ENCODE data around the gene KDR. TPM values are rescaled to one million over a fixed set of nuclear protein-coding genes. Genes with fewer than 3 reads are reported as not detected.

Gene KDR
- total and polyA plus RNA-seq, 12 donors = 9.3 to 45.7 (median 23.4) TPM

DNA sequence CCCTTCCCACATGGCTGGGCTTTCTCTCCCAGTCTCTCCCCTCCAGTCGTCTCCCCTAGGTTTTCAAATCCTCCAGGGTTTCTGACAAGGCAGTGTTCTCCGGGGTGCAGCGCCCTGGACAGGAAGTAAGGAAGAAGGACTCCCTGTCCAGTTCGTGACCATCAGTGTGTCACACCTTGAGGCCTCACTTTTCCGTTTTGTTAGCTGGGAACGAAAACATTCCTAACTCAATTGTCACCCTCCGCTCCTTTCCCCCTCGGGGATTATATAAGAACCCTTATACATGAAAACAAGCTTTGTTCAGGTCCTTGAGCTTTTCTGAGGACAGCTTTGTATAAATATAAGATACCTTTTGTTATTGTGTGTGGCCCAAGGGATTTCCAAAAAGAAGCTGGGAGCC, 92.1 kb downstream of the KDR start:
- peak overlapping the region in 6 of 10 donors; percentile 11 to 66 (median 52) for H3K27ac ChIP-seq
- no peak overlapping the region for H3K4me3 ChIP-seq
- H3K9me3 ChIP-seq = no peaks in the 10 kb centered on the region
- intact Hi-C loops (cut with DNase I) = loop anchor here in 1 of 10 donors (5.0 kb wide), 1 partner anchor 44 kb away; no protein-coding TSS in a partner anchor
- TF ChIP-seq, protein P1, sequence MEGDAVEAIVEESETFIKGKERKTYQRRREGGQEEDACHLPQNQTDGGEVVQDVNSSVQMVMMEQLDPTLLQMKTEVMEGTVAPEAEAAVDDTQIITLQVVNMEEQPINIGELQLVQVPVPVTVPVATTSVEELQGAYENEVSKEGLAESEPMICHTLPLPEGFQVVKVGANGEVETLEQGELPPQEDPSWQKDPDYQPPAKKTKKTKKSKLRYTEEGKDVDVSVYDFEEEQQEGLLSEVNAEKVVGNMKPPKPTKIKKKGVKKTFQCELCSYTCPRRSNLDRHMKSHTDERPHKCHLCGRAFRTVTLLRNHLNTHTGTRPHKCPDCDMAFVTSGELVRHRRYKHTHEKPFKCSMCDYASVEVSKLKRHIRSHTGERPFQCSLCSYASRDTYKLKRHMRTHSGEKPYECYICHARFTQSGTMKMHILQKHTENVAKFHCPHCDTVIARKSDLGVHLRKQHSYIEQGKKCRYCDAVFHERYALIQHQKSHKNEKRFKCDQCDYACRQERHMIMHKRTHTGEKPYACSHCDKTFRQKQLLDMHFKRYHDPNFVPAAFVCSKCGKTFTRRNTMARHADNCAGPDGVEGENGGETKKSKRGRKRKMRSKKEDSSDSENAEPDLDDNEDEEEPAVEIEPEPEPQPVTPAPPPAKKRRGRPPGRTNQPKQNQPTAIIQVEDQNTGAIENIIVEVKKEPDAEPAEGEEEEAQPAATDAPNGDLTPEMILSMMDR (IDR thresholded peaks at IDR 0.05) = no peak
- DNase-seq (no peak), ATAC-seq (peak in 3 of 8 donors; percentile 11 to 35 (median 27))
- H3K4me1 ChIP-seq = peaks cover 2 to 70% (median 27%) of the 10 kb centered on the region in 9 donors
- H3K27me3 ChIP-seq = no peaks in the 10 kb centered on the region
- 54 to 58% methylated on average over 8 of the region's 8 CpGs for WGBS, 2 donors
- no peaks in the 10 kb centered on the region for H3K36me3 ChIP-seq

DNA sequence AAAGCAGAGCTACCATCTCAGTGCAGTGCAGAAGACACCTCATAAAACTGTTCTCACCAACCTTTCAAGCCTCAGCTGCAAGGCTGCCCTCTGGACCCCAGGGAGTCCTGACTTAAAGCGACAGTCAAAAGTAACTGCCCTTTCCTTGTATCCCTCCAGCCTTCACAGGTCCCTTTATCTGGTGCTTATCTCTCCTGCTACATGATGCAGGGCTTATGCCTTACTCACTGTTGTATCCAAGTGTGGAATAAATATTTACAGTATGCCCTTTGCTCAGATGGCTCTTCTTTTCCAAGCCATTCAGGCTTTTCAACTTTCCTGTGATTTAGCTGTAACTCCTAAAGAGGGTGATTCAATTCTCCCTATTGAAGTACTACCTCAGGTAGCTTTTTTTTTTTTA, 92.6 kb downstream of the KDR start:
- no peaks in the 10 kb centered on the region for H3K36me3 ChIP-seq

DNA sequence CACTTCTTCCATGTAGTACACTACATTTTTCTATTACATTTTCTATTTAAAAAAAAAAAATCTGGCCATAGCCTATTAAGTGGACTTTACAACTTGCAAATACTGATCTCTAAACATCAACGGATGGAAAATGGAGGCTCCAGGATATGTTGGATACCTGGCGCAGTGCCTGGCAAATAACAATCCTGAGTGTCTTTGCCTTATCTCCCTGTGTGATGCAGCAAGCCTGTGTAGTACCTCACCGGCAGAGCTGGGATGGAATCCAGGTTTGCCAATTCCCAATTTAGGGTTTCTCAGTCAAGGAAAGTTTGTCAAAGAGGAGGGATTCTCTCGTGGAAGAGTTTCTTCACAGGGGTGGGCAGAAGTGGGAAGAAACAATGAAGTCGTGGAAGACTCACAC, 93.2 kb downstream of the KDR start:
- Histone ChIP-seq H3K27me3 (no peaks in the 10 kb centered on the region), H3K4me3 (no peak overlapping the region), H3K27ac (peak overlapping the region in 4 of 10 donors; percentile 32 to 66 (median 46)), H3K9me3 (no peaks in the 10 kb centered on the region), H3K4me1 (peaks cover 2 to 59% (median 22%) of the 10 kb centered on the region in 9 donors), H3K36me3 (no peaks in the 10 kb centered on the region)
- TF ChIP-seq, protein P1 (IDR thresholded peaks at IDR 0.05) = no peak
- intact Hi-C loops (cut with DNase I) = loop anchor here in 1 of 10 donors (5.0 kb wide), 1 partner anchor 45 kb away; no protein-coding TSS in a partner anchor
- WGBS, 2 donors = 56 to 62% methylated on average over 5 of the region's 5 CpGs
- ATAC-seq (peak in 3 of 8 donors; percentile 39 to 53 (median 49)), DNase-seq (no peak)

More for the DNA sequence above, 92.6 kb downstream of the KDR start:
- peaks cover 2 to 65% (median 22%) of the 10 kb centered on the region in 9 donors for H3K4me1 ChIP-seq
- H3K27me3 ChIP-seq = no peaks in the 10 kb centered on the region
- intact Hi-C loops (cut with DNase I) = loop anchor here in 1 of 10 donors (5.0 kb wide), 1 partner anchor 45 kb away; no protein-coding TSS in a partner anchor
- no peak for DNase-seq
- peak overlapping the region in 6 of 10 donors; percentile 11 to 66 (median 52) for H3K27ac ChIP-seq
- no peak overlapping the region for H3K4me3 ChIP-seq
- peak in 5 of 8 donors; percentile 58 to 91 (median 78) for ATAC-seq
- 22 to 52% methylated on average over 1 of the region's 1 CpG for WGBS, 2 donors
- no peaks in the 10 kb centered on the region for H3K9me3 ChIP-seq
- TF ChIP-seq, protein P1 (IDR thresholded peaks at IDR 0.05) = no peak

DNA sequence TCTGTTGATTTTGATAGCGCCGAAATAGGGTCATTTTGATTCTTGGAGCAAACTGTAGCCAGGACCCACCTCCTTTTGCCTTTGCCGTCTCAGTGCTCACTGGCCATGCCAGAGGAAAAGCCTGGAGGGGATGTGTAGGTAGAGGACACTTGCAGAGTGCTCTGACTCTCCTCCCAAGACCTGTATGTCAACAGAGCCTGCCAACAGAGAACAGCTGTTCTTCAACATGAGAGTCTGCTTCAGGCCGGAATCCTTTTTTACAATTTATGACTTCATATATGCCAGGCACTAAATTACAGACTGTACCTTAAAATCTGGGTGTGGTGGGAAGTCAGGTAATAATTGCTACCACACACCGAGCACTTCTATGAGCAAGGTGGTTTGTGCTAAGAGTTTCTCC, 94.2 kb downstream of the KDR start:
- ATAC-seq = no peak
- no peak for DNase-seq
- WGBS, 2 donors = 74 to 82% methylated on average over 5 of the region's 5 CpGs
- Histone ChIP-seq H3K27ac (peak overlapping the region in 5 of 10 donors; percentile 16 to 73 (median 22)), H3K9me3 (no peaks in the 10 kb centered on the region), H3K4me3 (no peak overlapping the region), H3K27me3 (no peaks in the 10 kb centered on the region), H3K4me1 (peaks cover 2 to 53% (median 13%) of the 10 kb centered on the region in 9 donors), H3K36me3 (no peaks in the 10 kb centered on the region)
- intact Hi-C loops (cut with DNase I) = loop anchor here in 1 of 10 donors (5.0 kb wide), 1 partner anchor 46 kb away; no protein-coding TSS in a partner anchor
- TF ChIP-seq, protein P1 (IDR thresholded peaks at IDR 0.05) = no peak

Data from heart right ventricle (tissue), 16 donors.